HCEC 1CT (cell line): ENCODE data around the gene ZNF107.
"Not testable (repeated sequence)": the region's sequence is repeated elsewhere in the genome, so short reads cannot be mapped to it uniquely, and the experiment has no call there.

Source experiments
- DNase-seq: peaks from one replicate; pipeline ENCODE4 v3.0.0-alpha.2; 2017

ZNF107 gene

GRCh38 chr7:64651203-64651602 lies 14.7 kb upstream of the ZNF107 start:
- DNase-seq, result no peak

- DNase-seq, result no peak
Observed at GRCh38 chr7:64651632-64652165, 14.2 kb upstream of the ZNF107 start.

GRCh38 chr7:64653721-64654401 lies 12.1 kb upstream of the ZNF107 start:
- no peak for DNase-seq

- no peak for DNase-seq
Observed at GRCh38 chr7:64654796-64655548, 11.0 kb upstream of the ZNF107 start.

GRCh38 chr7:64655811-64656210 lies 10.1 kb upstream of the ZNF107 start:
- no peak for DNase-seq

GRCh38 chr7:64656489-64656888 lies 9.4 kb upstream of the ZNF107 start:
- no peak for DNase-seq

- not testable (repeated sequence) for DNase-seq
Observed at GRCh38 chr7:64662091-64662490, 3.8 kb upstream of the ZNF107 start.

- no peak for DNase-seq
Observed at GRCh38 chr7:64666663-64667050, 724 bp downstream of the ZNF107 start.

- no peak for DNase-seq
Observed at GRCh38 chr7:64667311-64667710, 1.4 kb downstream of the ZNF107 start.

- DNase-seq, result no peak
Observed at GRCh38 chr7:64672414-64672813, 6.5 kb downstream of the ZNF107 start.

GRCh38 chr7:64685091-64685490 lies 19.2 kb downstream of the ZNF107 start:
- DNase-seq, result no peak

- no peak for DNase-seq
Observed at GRCh38 chr7:64685741-64686140, 19.8 kb downstream of the ZNF107 start.

- no peak for DNase-seq
Observed at GRCh38 chr7:64686493-64687184, 20.7 kb downstream of the ZNF107 start.

- no peak for DNase-seq
Observed at GRCh38 chr7:64687249-64687648, 21.3 kb downstream of the ZNF107 start.

- no peak for DNase-seq
Observed at GRCh38 chr7:64688988-64689387, 23.1 kb downstream of the ZNF107 start.

- DNase-seq, result no peak
Observed at GRCh38 chr7:64691831-64692230, 25.9 kb downstream of the ZNF107 start.

GRCh38 chr7:64697863-64698262 lies 31.9 kb downstream of the ZNF107 start:
- not testable (repeated sequence) for DNase-seq

GRCh38 chr7:64706625-64707292 lies 40.8 kb downstream of the ZNF107 start:
- DNase-seq, result no peak

GRCh38 chr7:64717896-64718295 lies 52.0 kb downstream of the ZNF107 start:
- DNase-seq, result not testable (repeated sequence)

GRCh38 chr7:64729089-64729848 lies 63.3 kb downstream of the ZNF107 start:
- no peak for DNase-seq

- DNase-seq, result no peak
Observed at GRCh38 chr7:64733550-64734240, 67.8 kb downstream of the ZNF107 start.

GRCh38 chr7:64736575-64736974 lies 70.6 kb downstream of the ZNF107 start:
- DNase-seq, result no peak
